MCF 10A (cell line): ENCODE data around the gene VIM. TPM values are rescaled to one million over a fixed set of nuclear protein-coding genes. Genes with fewer than 3 reads are reported as not detected.

ENCODE experiments used
- BruUV-seq: library from RNA; stranded (reverse); fragments of 400-500 nt; replicated peaks from 2 replicates; lab custom pipeline; 2021; lab: Mats Ljungman, UMichigan
- CTCF ChIA-PET: fragments of 300-600 bp; sonication (Branson Sonifier 250); formaldehyde crosslinking; extraction: SDS; loops from one replicate; lab custom pipeline; 2021; ENCODE audit warnings: antibody characterized with exemption, inconsistent platforms; lab: Yijun Ruan, JAX
- POLR2A ChIA-PET: fragments of 300-600, 350-650 bp; sonication (Branson Sonifier 250); formaldehyde crosslinking; extraction: SDS; loops from one replicate; lab custom pipeline; 2020; ENCODE audit warnings: antibody characterized with exemption, inconsistent platforms; lab: Yijun Ruan, JAX
- DNase-seq: peaks from one replicate; pipeline ENCODE4 v3.0.0-alpha.2; 2018; ENCODE audit not compliant: unreplicated experiment
- H3K27ac Mint-ChIP-seq: one replicate; pipeline ENCODE4 v1.8.0; 2022; ENCODE audit warnings: mild to moderate bottlenecking, low read depth, mixed read lengths; ENCODE audit not compliant: unreplicated experiment
- H3K27me3 Mint-ChIP-seq: one replicate; pipeline ENCODE4 v1.8.0; 2022; ENCODE audit warnings: mixed read lengths; ENCODE audit not compliant: insufficient read depth, unreplicated experiment
- H3K36me3 Mint-ChIP-seq: one replicate; pipeline ENCODE4 v1.8.0; 2022; ENCODE audit warnings: mild to moderate bottlenecking, moderate library complexity, mixed read lengths; ENCODE audit not compliant: insufficient read depth, unreplicated experiment
- H3K4me1 Mint-ChIP-seq: one replicate; pipeline ENCODE4 v1.8.0; 2022; ENCODE audit warnings: mixed read lengths; ENCODE audit not compliant: insufficient read depth, unreplicated experiment
- H3K4me3 Mint-ChIP-seq: one replicate; pipeline ENCODE4 v1.8.0; 2022; ENCODE audit warnings: mild to moderate bottlenecking, moderate library complexity, mixed read lengths; ENCODE audit not compliant: unreplicated experiment
- H3K9me3 Mint-ChIP-seq: one replicate; pipeline ENCODE4 v1.8.0; 2022; ENCODE audit warnings: mixed read lengths; ENCODE audit not compliant: unreplicated experiment
- CTCF ChIP-seq: fragments of 200-600 bp; IDR thresholded peaks from one replicate; pipeline ENCODE4 v1.8.0; 2022; ENCODE audit warnings: antibody characterized with exemption, mild to moderate bottlenecking; ENCODE audit not compliant: unreplicated experiment
- intact Hi-C: fragments of 100-400 bp; cut with micrococcal nuclease; formaldehyde crosslinking; loops from 2 replicates; pipeline ENCODE4 v1.14.1; 2022
- total RNA-seq: library from RNA; stranded (reverse); gene quantifications from 2 replicates; pipeline ENCODE4 v1.2.3, GENCODE V29; 2022

VIM gene
- total RNA-seq, 1 experiment from 2014 or later = 1,430 TPM

DNA sequence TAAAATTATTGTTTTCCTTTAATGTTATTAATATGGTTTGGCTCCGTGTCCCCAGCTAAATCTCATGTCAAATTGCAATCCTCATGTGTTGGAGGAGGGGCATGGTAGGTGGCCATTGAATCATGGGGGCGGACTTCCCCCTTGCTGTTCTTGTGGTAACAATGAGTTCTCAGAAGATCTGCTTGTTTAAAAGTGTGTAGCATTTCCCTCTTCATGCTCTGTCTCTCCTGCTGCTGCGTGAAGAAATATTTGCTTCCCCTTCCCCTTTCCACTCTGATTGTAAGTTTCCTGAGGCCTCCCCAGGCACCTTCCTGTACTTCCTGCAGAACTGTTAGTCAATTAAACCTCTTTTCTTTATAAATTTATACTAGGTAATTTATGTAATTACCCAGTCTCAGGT is 27.5 kb downstream of the VIM start:
- no TSS peak for BruUV-seq
- intact Hi-C loops = loop anchor here (5.0 kb wide), 1 partner anchor 1353 kb away; no protein-coding TSS in a partner anchor
- no peak overlapping the region for H3K27ac Mint-ChIP-seq
- H3K27me3 Mint-ChIP-seq = no peaks in the 10 kb centered on the region
- ChIA-PET POLR2A (interaction anchor here (0.9 kb wide), 1 partner anchor 26 kb away, joined by 3 read pairs; no protein-coding TSS in a partner anchor), CTCF (interaction anchor here (0.7 to 3.7 kb wide), 6 partner anchors 17 to 438 kb away, joined by 3 to 20 read pairs (median 6); no protein-coding TSS in a partner anchor)
- H3K4me3 Mint-ChIP-seq = no peak overlapping the region
- peaks cover 6% of the 10 kb centered on the region for H3K4me1 Mint-ChIP-seq
- no peaks in the 10 kb centered on the region for H3K9me3 Mint-ChIP-seq
- no peak for TF ChIP-seq CTCF
- no peak for DNase-seq
- no peaks in the 10 kb centered on the region for H3K36me3 Mint-ChIP-seq

DNA sequence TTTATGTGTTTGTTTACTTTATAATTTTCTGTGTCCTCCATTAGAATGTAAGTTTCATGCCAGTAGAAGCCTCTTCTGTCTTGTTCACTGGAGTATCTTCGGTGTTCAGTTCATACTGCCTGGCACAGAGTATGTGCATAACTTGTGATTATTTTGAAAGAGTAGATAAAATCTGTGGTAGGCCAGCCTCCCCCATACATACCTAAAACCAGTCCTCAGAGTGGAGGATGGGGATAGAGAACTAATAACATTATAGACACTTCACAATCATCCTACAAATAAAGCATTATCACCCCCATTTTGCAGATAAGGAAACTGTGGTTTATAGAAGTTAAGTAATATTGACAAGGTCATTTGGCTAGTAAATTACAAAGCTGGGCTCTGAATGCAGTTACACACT is 28.0 kb downstream of the VIM start:
- ChIA-PET POLR2A (interaction anchor here (1.0 to 1.2 kb wide), 2 partner anchors 9 to 55 kb away, joined by 3 to 4 read pairs; partner anchors contain the start of gene TRDMT1), CTCF (interaction anchor here (0.6 to 2.0 kb wide), 17 partner anchors 10 to 436 kb away, joined by 3 to 42 read pairs (median 6); no protein-coding TSS in a partner anchor)
- no peak for TF ChIP-seq CTCF
- Mint-ChIP-seq H3K36me3 (no peaks in the 10 kb centered on the region), H3K4me3 (no peak overlapping the region), H3K9me3 (no peaks in the 10 kb centered on the region), H3K27me3 (no peaks in the 10 kb centered on the region), H3K4me1 (peaks cover 6% of the 10 kb centered on the region), H3K27ac (no peak overlapping the region)
- DNase-seq = no peak
- BruUV-seq = no TSS peak
- intact Hi-C loops = loop anchor here (2.0 to 5.0 kb wide), 2 partner anchors 55 to 1354 kb away; partner anchors contain the start of gene TRDMT1

GRCh38 chr10:17256627-17257026 is 28.6 kb downstream of the VIM start:
- no peak for TF ChIP-seq CTCF
- no peaks in the 10 kb centered on the region for H3K27me3 Mint-ChIP-seq
- no peak for DNase-seq
- H3K4me3 Mint-ChIP-seq = no peak overlapping the region
- CTCF ChIA-PET = interaction anchor here (0.6 to 2.0 kb wide), 35 partner anchors 9 to 1517 kb away, joined by 3 to 42 read pairs (median 4); no protein-coding TSS in a partner anchor
- intact Hi-C loops = loop anchor here (1.0 to 5.0 kb wide), 5 partner anchors 56 to 1354 kb away; partner anchors contain the start of gene TRDMT1
- no TSS peak for BruUV-seq
- H3K4me1 Mint-ChIP-seq = peaks cover 6% of the 10 kb centered on the region
- H3K9me3 Mint-ChIP-seq = no peaks in the 10 kb centered on the region
- H3K27ac Mint-ChIP-seq = no peak overlapping the region
- POLR2A ChIA-PET = interaction anchor here (0.7 to 1.2 kb wide), 4 partner anchors 9 to 439 kb away, joined by 3 to 4 read pairs (median 3); partner anchors contain the start of genes RSU1 and TRDMT1
- H3K36me3 Mint-ChIP-seq = no peaks in the 10 kb centered on the region
